MCF 10A (cell line): Measurements from ENCODE around the gene MXRA5. TPM values are rescaled to one million over a fixed set of nuclear protein-coding genes. Genes with fewer than 3 reads are reported as not detected.

ENCODE experiments used
- BruUV-seq: library from RNA; stranded (reverse); fragments of 400-500 nt; replicated peaks from 2 replicates; lab custom pipeline; 2021; lab: Mats Ljungman, UMichigan
- CTCF ChIA-PET: fragments of 300-600 bp; sonication (Branson Sonifier 250); formaldehyde crosslinking; extraction: SDS; loops from one replicate; lab custom pipeline; 2021; ENCODE audit warnings: antibody characterized with exemption, inconsistent platforms; lab: Yijun Ruan, JAX
- POLR2A ChIA-PET: fragments of 300-600, 350-650 bp; sonication (Branson Sonifier 250); formaldehyde crosslinking; extraction: SDS; loops from one replicate; lab custom pipeline; 2020; ENCODE audit warnings: antibody characterized with exemption, inconsistent platforms; lab: Yijun Ruan, JAX
- DNase-seq: peaks from one replicate; pipeline ENCODE4 v3.0.0-alpha.2; 2018; ENCODE audit not compliant: unreplicated experiment
- H3K27ac Mint-ChIP-seq: one replicate; pipeline ENCODE4 v1.8.0; 2022; ENCODE audit warnings: mild to moderate bottlenecking, low read depth, mixed read lengths; ENCODE audit not compliant: unreplicated experiment
- H3K27me3 Mint-ChIP-seq: one replicate; pipeline ENCODE4 v1.8.0; 2022; ENCODE audit warnings: mixed read lengths; ENCODE audit not compliant: insufficient read depth, unreplicated experiment
- H3K36me3 Mint-ChIP-seq: one replicate; pipeline ENCODE4 v1.8.0; 2022; ENCODE audit warnings: mild to moderate bottlenecking, moderate library complexity, mixed read lengths; ENCODE audit not compliant: insufficient read depth, unreplicated experiment
- H3K4me1 Mint-ChIP-seq: one replicate; pipeline ENCODE4 v1.8.0; 2022; ENCODE audit warnings: mixed read lengths; ENCODE audit not compliant: insufficient read depth, unreplicated experiment
- H3K4me3 Mint-ChIP-seq: one replicate; pipeline ENCODE4 v1.8.0; 2022; ENCODE audit warnings: mild to moderate bottlenecking, moderate library complexity, mixed read lengths; ENCODE audit not compliant: unreplicated experiment
- H3K9me3 Mint-ChIP-seq: one replicate; pipeline ENCODE4 v1.8.0; 2022; ENCODE audit warnings: mixed read lengths; ENCODE audit not compliant: unreplicated experiment
- CTCF ChIP-seq: fragments of 200-600 bp; IDR thresholded peaks from one replicate; pipeline ENCODE4 v1.8.0; 2022; ENCODE audit warnings: antibody characterized with exemption, mild to moderate bottlenecking; ENCODE audit not compliant: unreplicated experiment
- intact Hi-C: fragments of 100-400 bp; cut with micrococcal nuclease; formaldehyde crosslinking; loops from 2 replicates; pipeline ENCODE4 v1.14.1; 2022
- total RNA-seq: library from RNA; stranded (reverse); gene quantifications from 2 replicates; pipeline ENCODE4 v1.2.3, GENCODE V29; 2022

The MXRA5 gene
- total RNA-seq, 1 experiment from 2014 or later = not detected

- Mint-ChIP-seq H3K36me3 (no peaks in the 10 kb centered on the region), H3K4me3 (peak overlapping the region; percentile 44), H3K9me3 (peaks cover 7% of the 10 kb centered on the region), H3K4me1 (peaks cover 29% of the 10 kb centered on the region), H3K27ac (peak overlapping the region; percentile 36), H3K27me3 (no peaks in the 10 kb centered on the region)
- no peak for TF ChIP-seq CTCF
- CTCF ChIA-PET = interaction anchor here (0.6 kb wide), 1 partner anchor 31 kb away, joined by 3 read pairs; no protein-coding TSS in a partner anchor
- no TSS peak for BruUV-seq
- POLR2A ChIA-PET = interaction anchor here (0.6 to 1.3 kb wide), 4 partner anchors 22 to 286 kb away, joined by 3 to 4 read pairs (median 4); no protein-coding TSS in a partner anchor
- intact Hi-C loops = loop anchor here (10.0 kb wide), 1 partner anchor 252 kb away; no protein-coding TSS in a partner anchor
- peak; percentile 82 for DNase-seq
Measured at GRCh38 chrX:3262901-3263300, 83.6 kb downstream of the MXRA5 start.
